NCI-H748 (cell line): ENCODE measurements around the gene TMEM108.

Source experiments
- DNase-seq: peaks from one replicate; lab custom pipeline; 2025; ENCODE audit not compliant: unreplicated experiment; lab: John Stamatoyannopoulos, UW

TMEM108 gene

DNA sequence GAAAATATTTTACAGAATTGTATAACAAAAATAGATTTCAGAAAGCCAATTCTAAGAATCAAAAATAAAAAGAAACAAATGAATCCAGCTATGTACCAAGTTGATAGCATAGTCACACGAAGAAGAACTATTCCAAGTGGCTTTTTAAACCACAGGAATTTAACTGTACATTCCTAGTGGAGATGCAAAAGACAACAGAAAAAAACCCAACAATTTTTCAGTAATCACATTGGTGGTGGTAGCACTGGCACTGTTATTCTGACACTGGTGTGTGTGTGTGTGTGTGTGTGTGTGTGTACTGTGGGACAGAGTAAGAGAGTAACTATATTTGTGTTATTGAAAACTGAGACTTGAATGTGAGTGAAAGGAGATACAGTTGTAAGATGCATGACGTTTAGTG, 370.8 kb downstream of the TMEM108 start:
- no peak for DNase-seq

DNA sequence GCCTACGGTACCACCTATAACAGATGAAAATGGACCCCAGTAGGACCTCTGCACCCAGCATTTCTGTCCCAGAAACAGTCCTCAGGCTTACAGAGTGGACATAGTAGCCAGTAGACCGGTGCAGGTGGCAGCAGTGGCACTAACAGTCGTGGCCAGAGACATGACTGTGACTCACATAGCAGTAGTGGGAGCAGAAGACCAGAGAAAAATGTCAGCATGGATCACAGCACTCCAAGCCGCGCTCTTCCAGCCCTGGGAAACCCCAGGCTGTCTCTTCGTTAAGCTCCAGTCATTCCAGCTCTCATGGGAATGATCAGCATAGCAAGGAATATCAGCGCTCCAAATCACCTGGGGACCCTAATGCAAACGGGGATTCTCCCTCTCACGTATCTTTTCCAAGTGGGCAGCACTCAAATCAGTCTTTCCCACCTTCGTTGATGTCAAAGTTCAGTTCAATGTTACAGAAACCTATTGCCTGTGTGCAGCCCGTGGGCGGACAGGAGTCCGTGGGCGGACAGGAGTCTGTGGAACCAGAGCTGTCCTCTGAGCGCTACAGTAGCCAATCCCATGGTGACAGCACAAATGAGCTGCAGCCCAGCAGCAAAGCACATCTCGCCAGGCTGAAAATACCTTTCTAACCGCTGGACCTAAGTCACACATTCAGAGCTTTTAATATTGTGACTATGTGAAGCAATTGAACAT, 372.2 kb downstream of the TMEM108 start:
- no peak for DNase-seq

DNA sequence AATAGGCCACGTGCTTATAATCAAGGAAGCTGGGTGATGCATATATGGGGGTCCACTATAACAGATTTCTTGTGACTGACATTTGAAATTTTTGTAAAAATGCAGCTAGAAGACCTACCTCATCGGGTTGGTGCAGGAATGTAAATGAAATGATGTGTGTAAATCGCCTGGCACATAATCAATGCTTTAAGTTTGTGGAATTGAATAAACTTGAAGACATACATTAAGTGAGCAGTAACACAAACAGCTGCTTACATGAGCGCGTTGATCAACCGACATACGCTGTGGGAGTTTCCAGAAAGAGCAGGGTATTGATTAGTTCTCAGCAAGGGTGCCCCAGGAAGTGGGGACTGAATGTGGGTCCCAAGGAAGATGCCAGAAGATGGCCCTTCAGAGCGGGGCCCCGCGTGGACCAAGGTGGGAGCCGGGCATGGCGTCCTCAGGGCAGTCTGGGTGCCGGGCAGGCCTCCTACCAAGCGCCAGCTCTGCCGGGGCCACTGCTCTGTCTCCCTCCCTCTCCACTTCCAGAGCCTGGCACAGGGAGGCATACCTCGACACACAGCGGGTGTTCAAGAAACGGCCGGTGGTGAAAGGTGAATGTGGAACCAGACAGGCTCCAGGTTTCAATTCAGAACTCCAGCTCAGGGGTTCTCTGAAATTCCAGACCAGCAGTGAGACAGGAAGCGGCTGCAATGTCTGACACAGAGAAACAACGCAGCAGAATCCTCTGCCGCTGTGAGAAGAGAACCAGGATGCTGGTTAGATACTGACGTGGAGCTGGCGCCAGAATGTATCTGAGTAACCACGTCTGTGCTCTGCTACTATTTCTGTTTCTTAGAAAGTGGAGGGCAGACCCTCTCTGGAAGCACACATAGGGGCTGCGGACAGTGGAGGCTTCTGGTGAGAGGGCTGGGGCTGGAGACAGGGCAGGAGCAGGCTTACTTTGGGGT, 374.3 kb downstream of the TMEM108 start:
- DNase-seq: peak; percentile 3

DNA sequence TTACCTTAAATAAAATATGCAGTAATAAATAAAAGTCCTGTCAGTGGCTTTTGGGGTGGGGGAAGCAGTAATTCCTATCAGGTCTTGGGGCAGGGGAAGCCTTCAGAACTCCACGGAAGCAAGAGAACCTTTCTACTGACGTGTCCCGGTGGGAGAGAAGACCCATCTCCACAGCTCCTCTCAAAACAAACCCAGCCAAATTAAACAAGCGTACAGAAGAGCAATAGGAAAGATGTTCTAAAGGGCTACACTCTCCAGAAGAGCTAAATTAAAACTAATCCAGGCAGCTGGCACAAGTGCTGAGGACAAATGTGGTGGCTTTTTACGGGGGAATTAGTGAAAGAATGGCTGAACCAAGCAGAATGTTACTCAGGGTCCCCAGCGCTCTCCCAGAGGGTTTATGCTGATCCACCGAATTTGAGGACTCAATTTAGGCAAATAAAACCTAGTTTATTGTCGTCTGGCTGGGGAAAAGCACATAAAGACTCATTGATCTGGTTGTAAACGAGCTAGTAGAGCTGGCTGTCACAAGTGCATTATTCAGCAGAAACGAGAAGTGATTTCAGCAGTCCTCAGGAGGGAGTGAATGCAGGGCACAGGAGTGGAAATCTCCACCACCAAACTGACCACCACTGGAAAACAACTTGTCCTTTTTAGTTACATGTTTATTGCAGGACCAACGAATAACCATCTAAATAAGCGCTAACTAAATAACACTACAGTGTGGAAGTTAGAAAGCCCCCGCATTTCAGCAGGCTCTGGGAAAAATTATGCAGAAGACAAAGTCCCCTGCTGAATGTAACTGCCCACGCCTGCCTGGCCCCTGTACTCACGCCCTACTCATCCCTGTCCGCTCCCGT, 375.2 kb downstream of the TMEM108 start:
- peak; percentile 46 for DNase-seq

DNA sequence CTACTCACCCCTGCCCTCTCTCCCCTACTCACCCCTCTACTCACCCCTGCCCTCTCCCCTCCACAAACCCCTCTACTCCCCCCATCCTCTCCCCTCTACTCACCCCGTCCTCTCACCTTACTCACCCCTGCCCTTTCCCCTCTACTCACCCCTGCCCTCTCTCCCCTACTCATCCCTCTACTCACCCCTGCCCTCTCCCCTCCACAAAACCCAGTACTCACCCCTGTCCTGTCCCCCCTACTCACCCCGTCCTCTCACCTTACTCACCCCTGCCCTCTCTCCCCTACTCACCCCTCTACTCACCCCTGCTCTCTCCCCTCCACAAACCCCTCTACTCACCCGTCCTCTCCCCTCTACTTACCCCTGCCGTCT, 375.8 kb downstream of the TMEM108 start:
- DNase-seq: no peak

DNA sequence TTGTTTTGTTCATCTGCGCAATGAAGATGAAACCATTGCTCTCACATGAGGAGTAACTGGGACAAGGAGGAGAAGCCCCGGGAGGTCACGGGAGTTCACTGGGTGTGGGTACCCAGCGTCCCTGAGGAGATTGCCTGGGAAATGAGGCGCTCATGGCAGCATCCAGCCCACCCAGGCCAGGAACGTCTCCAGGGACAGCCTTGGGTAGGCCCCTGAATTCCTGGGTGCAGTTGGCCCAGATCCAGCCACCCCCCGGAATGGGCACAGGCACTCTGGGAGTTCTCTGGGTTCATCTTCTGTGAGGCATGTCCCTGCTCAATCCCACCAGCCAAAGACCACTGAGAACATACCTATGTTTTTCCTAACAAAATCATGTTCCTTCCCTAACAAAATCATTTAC, 380.2 kb downstream of the TMEM108 start:
- no peak for DNase-seq

DNA sequence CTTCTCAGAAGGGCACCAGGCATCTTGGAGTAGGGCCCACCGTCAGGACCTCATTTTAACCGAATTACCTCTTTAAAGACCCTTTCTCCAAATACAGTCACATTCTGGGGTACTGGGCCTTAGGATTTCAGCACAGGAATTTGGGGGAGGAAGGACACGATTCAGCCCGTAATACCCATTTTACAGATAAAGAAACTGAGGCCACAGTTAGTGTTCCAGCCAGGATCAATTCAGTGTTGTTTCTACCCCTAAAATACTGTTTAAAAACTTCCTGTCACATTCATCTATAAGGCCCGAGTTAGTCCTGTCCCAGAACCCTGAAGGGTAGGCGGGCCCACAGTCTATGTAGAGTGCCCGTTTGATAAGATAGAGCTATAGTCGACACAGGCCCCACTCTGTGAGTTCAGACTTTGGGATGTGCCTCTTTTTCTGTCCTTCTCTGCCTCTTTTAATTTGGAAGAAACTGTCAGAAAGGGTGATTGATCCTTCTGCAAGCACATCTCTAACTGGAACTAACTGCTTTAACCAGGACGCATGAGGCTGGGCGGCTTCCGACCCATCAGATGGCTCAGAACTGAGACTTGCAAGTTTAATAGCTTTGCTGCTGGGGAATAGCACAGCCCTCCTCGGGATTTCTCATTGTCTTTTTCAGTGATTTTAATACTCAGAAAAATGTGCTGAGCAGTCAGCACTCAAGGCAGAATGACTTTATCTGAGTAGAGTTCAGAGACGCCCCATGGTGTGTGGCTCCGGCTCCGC, 381.1 kb downstream of the TMEM108 start:
- DNase-seq: no peak

DNA sequence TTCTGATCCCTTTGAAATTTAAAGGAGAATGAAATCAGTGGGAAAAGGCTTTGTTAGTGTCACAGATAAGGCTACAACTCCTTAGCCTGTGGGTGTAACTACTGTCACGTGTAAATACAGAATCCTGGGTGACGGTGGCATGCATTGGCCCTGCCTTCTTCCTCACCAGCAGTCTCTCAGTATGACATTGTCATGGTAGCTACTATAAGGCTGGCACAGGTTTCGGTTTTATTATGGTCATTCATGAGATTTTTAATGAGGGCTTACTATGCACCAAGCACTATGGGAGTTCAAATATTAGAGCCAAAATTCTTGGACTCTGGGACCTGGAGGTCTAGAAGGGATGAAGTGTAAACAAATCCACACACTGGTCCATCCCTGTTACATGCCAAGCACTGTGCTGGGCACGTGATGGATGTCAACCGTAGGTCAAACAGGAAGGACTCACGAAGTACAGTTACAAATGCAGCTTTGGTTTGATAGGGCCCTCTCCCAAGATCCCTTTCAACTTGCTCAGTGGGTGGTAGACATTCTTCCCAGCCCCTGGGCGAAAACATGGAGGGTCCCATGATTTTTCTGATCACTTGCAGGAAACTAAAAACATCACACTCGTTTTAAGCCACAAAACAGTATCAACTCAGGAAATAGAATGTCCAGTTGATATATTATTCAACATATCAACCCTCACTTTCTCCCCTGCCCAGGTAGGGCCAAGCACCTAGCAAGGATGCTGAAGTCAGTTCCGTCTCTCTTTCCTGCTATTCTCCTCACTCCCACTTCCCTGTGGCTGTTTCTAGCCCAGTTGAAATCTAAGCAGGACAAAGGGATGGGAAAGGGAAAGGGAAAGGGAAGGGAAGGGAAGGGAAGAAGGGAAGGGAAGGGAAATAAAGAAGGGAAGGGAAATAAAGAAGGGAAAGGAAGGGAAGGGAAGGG, 387.0 kb downstream of the TMEM108 start:
- no peak for DNase-seq

DNA sequence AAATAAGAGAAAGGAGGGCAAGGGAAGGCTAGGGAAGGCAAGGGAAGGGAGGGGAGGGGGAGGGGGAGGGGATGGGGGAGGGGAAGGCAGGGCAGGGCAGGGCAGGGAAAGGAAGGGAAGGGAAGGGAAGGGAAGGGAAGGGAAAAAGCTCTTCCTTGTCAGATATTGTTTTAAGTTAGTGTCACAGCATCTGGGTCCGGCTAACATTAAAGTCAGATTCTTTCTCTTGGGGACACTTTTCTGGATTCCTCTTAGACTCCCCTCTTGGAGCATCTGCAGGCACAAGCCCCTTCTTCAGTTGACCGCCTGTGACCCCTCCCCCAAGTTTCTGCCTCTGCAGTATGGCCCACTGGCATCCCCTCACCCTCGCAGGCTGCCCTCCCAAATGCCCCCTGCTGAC, 387.7 kb downstream of the TMEM108 start:
- DNase-seq: no peak

DNA sequence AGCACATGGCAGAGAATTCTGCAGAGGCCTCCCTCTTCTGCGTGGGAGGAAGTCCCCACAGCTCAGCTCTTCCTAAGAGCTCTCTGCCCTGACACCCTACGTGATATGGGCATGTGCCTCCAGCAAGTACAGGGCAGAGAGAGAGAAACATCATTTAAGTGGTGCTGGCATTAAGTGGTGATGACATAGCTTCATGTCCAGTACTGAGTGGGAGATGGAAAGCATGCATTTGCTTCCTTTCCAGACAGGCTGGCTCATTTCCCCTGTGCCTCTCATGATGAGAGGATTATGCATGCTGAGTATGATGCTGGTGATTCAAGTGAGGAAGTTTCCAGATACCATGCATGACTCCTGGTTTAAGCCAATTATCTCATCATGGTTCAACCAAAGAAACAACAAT, 388.5 kb downstream of the TMEM108 start:
- DNase-seq: no peak

DNA sequence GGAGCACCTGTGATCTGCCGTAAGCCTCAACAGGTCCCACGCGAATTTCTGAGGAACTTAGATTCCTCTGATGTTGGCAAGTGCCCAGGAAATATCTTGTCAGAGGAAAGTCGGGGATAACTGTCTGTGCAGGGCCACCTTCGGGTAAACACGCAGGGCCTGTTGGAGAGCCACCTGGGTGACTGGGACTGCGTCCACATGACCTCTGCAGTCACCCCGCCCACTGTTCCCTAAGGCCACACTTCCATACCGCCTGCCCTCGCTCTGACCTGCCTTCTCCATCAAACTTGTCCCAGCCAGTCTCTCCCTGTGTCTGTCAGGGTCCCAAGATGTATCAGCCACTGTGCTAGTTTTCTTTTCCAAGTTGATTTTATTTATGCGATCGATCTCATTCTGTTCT, 390.4 kb downstream of the TMEM108 start:
- DNase-seq: no peak

DNA sequence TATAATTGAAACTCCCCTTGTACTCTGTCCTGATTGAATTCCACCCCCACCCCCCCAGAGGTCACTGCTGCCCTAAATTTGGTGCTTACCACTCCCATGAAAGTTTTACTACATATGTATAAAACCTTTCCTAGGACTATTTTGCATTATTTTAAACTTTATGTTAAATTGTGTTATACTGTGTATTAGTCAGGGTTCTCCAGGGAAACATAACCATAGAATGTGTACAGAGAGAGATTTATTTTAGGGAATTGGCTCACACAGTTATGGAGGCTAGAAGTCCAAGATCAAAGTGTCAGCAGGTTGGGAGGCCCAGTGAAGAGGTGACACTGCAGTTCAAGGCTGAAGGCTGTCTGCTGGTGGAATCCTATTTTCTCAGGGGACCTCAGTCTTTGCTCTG, 390.9 kb downstream of the TMEM108 start:
- no peak for DNase-seq

DNA sequence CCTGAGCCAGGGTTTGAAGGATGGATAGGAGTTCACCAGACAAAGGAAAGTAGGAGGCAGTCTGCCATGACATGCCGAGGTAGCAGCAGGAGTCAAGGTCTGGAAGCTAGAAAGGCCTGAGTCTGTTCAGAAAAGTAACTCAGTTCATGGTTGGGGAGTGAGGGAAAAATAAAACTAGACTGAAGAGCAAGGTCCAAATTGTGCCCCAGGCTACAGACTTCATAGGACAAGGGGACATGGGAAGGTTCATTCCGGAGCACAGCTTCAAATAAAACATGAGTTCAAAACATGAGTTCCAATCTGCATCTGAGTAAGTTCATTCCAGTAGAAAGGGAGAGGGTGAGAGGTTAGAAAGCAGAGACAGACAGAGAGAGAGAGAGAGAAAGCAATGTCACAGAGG, 401.4 kb downstream of the TMEM108 start:
- DNase-seq: no peak

DNA sequence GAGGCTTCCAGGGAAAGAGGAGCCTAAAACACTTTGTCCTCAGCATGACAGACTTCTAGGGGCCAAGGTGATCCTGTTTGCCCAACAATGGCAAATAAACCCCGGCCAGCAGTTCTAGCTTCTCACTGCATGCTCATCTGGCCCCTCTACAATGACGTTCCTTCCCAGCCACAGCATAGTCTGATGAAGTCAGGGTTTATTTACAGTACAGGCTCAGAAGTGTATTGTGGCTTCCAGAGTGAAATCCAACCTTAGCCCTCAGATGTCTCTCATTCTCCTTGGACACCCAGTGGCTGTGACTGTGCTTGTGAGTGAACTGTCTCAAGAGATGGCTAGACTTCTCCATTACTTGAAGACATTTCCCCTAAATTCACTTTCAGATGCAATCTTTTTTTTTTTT, 402.5 kb downstream of the TMEM108 start:
- DNase-seq: no peak

DNA sequence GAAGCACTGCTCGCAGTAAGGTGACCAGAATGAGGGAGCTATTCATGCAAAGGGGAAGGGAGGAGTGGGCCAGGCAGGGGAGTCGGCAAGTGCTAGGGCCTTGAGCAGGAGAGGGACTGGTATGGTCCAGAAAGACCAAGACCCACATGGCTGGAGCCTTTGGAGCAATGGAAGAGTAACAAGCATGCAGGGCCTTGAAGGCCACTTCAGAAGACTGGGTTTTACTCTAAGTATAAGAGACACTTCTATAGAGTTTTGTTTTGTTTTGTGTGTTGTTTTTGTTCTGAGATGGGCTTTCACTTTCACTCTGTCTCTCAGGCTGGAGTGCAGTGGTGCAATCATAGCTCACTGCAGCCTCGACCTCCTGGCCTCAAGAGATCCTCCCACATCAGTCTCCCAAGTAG, 403.7 kb downstream of the TMEM108 start:
- no peak for DNase-seq

DNA sequence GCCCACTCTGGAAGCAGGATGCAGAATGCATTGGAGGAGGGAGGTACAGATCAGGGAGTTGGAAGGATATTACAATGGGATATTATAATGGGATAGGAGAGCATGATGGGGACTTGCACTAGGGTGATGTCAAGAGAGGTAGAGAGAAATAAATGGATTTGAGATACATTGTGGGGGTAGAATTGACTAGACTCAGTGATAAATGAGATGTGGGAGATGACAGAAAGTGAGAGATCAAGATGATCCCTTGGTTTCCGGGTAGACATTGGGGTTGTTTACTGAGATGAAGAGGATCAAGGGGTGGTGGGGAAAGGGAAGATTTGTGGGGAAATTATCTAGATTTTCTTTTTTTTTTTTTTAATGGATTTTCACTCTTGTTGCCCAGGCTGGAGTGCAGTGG, 404.3 kb downstream of the TMEM108 start:
- DNase-seq: no peak

DNA sequence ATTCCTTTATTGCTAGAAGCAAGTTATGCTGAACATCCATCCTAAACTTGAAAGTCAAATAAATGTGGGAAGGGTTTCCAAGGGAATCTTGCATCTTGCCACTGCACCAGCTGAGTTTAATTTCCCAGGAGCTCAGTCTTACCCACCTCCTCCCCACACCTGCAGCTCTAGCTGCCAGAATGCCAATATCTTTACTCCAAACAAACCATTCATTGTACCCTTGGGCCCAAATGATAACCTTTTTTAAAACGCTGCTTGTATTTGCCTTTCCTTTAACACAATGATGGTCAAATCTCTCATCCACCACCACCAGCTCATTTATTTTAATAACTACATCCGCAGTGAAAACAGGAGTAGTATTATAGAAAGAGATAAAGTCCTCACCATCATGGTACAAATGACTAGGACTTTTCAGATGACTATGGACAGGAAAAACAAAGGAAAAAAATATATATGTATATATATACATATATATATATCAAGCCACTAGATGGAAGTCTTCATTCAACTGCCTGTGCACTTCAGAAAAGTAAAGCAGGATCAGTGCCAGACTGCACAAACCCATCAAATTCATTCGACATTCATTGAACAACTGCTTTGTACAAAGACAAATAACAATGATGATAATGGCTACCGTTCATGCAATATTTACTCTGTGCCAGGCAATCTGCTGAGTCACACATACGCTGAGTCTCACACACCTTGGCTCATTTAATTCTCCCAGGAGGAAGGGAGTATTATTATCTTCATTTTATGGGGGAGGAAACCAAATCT, 405.6 kb downstream of the TMEM108 start:
- peak; percentile 76 for DNase-seq

DNA sequence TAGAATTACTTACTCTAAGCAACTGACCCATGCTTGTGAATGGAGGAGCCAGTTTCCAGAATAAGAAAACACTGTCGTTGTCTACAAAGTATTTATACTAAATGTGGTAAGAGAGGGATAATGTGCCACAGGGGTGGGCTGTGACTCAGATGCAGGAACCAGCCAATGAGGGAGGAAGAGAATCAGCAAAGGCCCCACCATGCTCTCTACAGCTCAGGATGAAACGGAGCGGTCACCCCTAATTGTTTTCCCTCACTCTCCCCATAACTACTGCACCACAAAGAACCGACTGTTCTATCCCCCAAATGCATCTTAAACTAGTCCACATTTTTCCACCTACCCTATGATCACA, 406.2 kb downstream of the TMEM108 start:
- DNase-seq: no peak

DNA sequence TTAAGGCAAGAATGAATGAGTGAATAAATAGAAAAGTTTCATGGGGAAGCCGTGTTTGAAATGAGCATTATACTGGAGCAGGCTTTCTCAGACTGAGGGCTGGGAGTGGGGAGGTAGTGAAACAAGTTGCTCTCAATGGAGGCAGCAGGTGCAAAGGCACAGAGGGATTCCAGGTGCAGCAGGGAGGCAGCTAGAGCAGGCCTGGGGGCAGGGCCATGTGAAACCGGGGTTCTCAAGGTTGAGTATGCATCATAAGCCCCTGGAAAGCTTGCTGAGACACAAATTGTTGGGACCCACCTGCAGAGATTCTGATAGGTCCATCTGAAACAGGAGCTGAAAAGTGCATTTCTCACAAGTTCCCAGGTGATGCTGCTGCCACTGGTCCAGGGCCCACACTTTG, 406.9 kb downstream of the TMEM108 start:
- no peak for DNase-seq
